SU-DHL-6 (cell line): ENCODE measurements around the gene CRYBB2.

ENCODE experiments used
- EZH2phosphoT487 ChIP-seq: fragments of 200-600 bp; sonication (generic), shearing (Covaris generic); conservative IDR thresholded peaks from 2 replicates; pipeline ENCODE4 v1.6.1; 2018; ENCODE audit warnings: mild to moderate bottlenecking, antibody characterized with exemption, low read length, moderate library complexity, mixed read lengths
- TF ChIP-seq, protein P1 (sequence below): fragments of 200-600 bp; sonication (generic); IDR thresholded peaks from one replicate; pipeline ENCODE4 v1.5.1; 2017; ENCODE audit warnings: antibody characterized with exemption, mild to moderate bottlenecking, low read length, moderate library complexity; ENCODE audit not compliant: insufficient read depth, poor library complexity, severe bottlenecking

DNA sequence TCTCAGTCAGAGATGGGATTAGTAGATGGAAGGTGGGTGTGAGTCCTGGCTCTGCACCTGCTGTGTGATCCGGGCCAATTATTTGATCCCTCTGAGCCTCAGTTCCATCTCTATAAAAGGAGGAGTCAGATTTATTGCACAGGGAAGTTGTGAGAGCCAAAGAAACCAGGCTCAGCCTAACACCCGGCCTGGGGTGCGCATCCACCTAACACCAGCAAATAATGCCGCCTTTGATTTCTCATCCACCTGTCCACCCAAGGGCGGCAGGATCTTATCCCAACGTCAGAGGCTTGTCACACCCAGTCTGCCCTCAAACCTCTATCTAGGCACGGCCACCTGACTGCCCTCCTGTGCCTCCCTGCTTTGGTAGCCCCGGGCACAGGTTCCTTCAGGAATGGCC, 2.4 kb downstream of the CRYBB2 start:
- TF ChIP-seq, protein P1, sequence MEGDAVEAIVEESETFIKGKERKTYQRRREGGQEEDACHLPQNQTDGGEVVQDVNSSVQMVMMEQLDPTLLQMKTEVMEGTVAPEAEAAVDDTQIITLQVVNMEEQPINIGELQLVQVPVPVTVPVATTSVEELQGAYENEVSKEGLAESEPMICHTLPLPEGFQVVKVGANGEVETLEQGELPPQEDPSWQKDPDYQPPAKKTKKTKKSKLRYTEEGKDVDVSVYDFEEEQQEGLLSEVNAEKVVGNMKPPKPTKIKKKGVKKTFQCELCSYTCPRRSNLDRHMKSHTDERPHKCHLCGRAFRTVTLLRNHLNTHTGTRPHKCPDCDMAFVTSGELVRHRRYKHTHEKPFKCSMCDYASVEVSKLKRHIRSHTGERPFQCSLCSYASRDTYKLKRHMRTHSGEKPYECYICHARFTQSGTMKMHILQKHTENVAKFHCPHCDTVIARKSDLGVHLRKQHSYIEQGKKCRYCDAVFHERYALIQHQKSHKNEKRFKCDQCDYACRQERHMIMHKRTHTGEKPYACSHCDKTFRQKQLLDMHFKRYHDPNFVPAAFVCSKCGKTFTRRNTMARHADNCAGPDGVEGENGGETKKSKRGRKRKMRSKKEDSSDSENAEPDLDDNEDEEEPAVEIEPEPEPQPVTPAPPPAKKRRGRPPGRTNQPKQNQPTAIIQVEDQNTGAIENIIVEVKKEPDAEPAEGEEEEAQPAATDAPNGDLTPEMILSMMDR: no peak
- TF ChIP-seq EZH2phosphoT487: no peak
